Endothelial cell (in vitro differentiated cells): Measurements from ENCODE around the gene ADAMTSL2. TPM values are rescaled to one million over a fixed set of nuclear protein-coding genes. Genes with fewer than 3 reads are reported as not detected.
A peak's percentile ranks its signal among the peaks of the same experiment; 100 is the strongest.

Source experiments
- DNase-seq: peaks from one replicate; pipeline ENCODE4 v3.0.0; 2021; ENCODE audit warnings: low spot score
- H3K27ac Mint-ChIP-seq: one replicate; pipeline ENCODE4 v1.8.0; 2021; ENCODE audit warnings: mixed read lengths, inconsistent platforms; ENCODE audit not compliant: unreplicated experiment
- H3K27me3 Mint-ChIP-seq: one replicate; pipeline ENCODE4 v1.8.0; 2021; ENCODE audit warnings: mild to moderate bottlenecking, moderate library complexity, mixed read lengths, inconsistent platforms; ENCODE audit not compliant: unreplicated experiment
- H3K36me3 Mint-ChIP-seq: one replicate; pipeline ENCODE4 v1.8.0; 2021; ENCODE audit warnings: mild to moderate bottlenecking, low read depth, mixed read lengths, inconsistent platforms; ENCODE audit not compliant: unreplicated experiment
- H3K4me1 Mint-ChIP-seq: one replicate; pipeline ENCODE4 v1.8.0; 2021; ENCODE audit warnings: mild to moderate bottlenecking, mixed read lengths, inconsistent platforms; ENCODE audit not compliant: unreplicated experiment
- H3K4me3 Mint-ChIP-seq: one replicate; pipeline ENCODE4 v1.8.0; 2021; ENCODE audit warnings: mild to moderate bottlenecking, mixed read lengths, inconsistent platforms; ENCODE audit not compliant: unreplicated experiment
- H3K9me3 Mint-ChIP-seq: one replicate; pipeline ENCODE4 v1.8.0; 2021; ENCODE audit warnings: mixed read lengths, inconsistent platforms; ENCODE audit not compliant: unreplicated experiment
- total RNA-seq: library from RNA; stranded (reverse); fragmentation: NEBNext Ultra II Directional; extraction: Animal tissue kit (Norgen Biotek cat#: 25700); gene quantifications from one replicate; pipeline ENCODE4 v1.2.1, GENCODE V29; 2021; ENCODE audit not compliant: unreplicated experiment
- TF ChIP-seq, protein P1 (sequence below): fragments of 200-600 bp; sonication (generic); IDR thresholded peaks from one replicate; pipeline ENCODE4 v1.5.0; 2021; ENCODE audit warnings: antibody characterized with exemption; ENCODE audit not compliant: unreplicated experiment

Gene ADAMTSL2
- total RNA-seq, 1 donor from 2014 or later = 5.9 TPM

DNA sequence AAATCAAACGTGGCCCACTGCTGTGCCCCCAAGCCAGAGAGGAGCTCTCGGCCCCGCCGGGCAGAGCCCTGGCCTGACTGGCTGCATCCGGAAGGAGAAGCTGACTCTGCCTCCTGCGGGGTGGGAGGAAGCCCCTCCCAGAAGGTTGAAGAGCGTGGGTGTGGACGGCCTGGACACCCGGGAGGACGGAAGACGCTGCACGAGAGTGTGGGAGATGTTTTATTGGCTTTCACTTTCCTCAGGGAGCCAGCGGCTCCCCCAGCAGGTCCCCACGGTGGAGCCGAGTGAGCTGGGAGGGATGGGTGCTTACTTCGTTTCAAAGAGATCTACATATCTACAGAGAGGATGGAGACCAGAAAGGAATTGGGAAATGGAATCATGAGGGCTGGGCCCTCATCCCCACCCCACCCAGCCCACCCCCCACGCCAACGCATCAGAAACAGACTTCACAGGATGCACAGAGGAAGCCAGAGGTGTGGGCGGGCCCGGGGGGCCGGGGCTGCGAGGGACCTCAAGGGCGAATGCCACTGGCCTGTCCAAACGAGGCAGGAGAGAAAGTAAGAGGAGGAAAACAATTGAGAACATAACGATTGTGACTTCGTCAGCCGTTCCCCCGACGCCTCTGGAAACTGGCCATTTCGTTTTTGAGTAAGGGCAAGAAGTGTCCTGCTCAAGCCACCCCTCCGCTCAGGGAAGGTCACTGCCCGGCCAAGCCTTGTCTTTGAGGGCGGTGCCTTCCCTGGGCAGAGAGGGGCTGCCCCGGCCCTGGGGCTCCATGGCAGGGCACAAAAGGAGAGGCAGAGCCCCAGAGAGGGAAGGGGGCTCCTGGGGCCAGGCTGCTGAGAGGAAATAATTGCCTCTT, 42.6 kb downstream of the ADAMTSL2 start:
- Mint-ChIP-seq H3K36me3 (peaks cover 4% of the 10 kb centered on the region), H3K9me3 (no peaks in the 10 kb centered on the region), H3K27ac (no peak overlapping the region), H3K4me3 (no peak overlapping the region), H3K27me3 (peaks cover 9% of the 10 kb centered on the region), H3K4me1 (peaks cover 30% of the 10 kb centered on the region)
- TF ChIP-seq, protein P1, sequence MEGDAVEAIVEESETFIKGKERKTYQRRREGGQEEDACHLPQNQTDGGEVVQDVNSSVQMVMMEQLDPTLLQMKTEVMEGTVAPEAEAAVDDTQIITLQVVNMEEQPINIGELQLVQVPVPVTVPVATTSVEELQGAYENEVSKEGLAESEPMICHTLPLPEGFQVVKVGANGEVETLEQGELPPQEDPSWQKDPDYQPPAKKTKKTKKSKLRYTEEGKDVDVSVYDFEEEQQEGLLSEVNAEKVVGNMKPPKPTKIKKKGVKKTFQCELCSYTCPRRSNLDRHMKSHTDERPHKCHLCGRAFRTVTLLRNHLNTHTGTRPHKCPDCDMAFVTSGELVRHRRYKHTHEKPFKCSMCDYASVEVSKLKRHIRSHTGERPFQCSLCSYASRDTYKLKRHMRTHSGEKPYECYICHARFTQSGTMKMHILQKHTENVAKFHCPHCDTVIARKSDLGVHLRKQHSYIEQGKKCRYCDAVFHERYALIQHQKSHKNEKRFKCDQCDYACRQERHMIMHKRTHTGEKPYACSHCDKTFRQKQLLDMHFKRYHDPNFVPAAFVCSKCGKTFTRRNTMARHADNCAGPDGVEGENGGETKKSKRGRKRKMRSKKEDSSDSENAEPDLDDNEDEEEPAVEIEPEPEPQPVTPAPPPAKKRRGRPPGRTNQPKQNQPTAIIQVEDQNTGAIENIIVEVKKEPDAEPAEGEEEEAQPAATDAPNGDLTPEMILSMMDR = no peak
- DNase-seq = no peak

DNA sequence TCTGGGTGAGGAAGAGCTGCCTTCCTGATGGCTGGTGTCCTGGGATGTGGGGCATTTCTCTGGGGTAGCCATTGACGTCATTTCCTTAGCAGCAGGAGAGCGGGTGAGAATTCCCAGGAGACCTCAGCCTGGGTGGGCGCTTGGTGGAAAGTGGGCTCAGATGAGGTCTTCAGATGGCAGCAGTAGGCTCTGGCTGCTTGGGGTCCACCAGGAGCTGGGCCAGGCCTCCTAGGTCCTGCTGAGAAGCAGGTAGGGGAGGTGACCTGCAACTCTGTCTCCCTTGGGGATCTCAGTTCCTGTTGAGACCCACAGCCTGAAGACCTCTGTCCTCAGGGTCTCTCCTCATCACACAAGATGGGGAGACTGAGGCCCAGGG, 43.2 kb downstream of the ADAMTSL2 start:
- no peak overlapping the region for H3K4me3 Mint-ChIP-seq
- H3K36me3 Mint-ChIP-seq = peaks cover 4% of the 10 kb centered on the region
- H3K27ac Mint-ChIP-seq = no peak overlapping the region
- TF ChIP-seq, protein P1 = no peak
- no peaks in the 10 kb centered on the region for H3K9me3 Mint-ChIP-seq
- H3K4me1 Mint-ChIP-seq = peaks cover 30% of the 10 kb centered on the region
- DNase-seq = no peak
- peaks cover 9% of the 10 kb centered on the region for H3K27me3 Mint-ChIP-seq

DNA sequence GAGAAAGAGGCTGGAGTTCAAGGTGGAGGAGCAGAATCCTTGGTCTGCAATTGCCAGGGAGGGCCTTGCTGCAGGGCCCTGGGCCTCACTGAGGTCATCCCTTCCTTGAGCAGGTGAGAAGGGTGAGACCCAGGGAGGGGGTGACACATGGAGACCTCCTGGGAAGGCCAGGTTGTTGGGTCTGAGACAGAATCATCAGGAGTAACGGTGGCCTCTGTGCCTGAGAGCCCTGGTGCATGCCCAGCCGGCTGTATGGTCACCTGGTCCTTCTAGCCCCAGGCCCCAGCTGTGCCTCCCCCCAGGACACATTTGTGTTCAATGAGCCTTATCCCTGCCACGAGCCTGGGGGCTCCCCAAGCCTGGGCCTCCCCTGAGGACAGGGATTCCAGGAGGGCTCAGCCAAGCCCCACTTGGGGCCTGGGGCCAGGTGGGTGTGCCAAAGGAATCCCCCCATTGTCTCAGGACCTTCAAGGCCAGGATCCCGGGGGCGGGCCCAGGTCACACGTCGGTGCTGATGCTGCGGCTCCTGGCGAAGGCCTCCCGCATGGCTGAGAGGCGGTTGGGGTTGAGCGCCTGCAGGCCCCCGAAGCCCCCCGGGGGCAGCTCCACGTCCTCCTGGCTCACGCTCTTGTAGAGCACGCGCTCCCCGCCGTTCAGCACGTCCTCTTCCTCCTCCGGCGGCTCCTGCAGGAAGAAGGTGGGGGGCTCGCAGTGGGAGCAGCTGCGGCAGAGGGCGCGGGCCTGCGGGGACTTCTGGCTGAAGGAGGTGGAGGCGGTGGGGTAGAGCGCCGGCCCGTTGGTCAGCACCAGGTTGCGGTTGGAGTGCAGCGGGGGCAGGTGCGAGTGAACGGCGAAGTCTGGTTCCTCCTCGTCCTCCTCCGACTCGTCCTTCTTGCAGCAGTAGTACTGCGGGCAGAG, 44.3 kb downstream of the ADAMTSL2 start:
- Mint-ChIP-seq H3K27me3 (peaks cover 5% of the 10 kb centered on the region), H3K4me3 (no peak overlapping the region), H3K9me3 (no peaks in the 10 kb centered on the region), H3K36me3 (peaks cover 4% of the 10 kb centered on the region), H3K4me1 (peaks cover 30% of the 10 kb centered on the region), H3K27ac (peak overlapping the region; percentile 30)
- no peak for DNase-seq
- TF ChIP-seq, protein P1 = no peak

DNA sequence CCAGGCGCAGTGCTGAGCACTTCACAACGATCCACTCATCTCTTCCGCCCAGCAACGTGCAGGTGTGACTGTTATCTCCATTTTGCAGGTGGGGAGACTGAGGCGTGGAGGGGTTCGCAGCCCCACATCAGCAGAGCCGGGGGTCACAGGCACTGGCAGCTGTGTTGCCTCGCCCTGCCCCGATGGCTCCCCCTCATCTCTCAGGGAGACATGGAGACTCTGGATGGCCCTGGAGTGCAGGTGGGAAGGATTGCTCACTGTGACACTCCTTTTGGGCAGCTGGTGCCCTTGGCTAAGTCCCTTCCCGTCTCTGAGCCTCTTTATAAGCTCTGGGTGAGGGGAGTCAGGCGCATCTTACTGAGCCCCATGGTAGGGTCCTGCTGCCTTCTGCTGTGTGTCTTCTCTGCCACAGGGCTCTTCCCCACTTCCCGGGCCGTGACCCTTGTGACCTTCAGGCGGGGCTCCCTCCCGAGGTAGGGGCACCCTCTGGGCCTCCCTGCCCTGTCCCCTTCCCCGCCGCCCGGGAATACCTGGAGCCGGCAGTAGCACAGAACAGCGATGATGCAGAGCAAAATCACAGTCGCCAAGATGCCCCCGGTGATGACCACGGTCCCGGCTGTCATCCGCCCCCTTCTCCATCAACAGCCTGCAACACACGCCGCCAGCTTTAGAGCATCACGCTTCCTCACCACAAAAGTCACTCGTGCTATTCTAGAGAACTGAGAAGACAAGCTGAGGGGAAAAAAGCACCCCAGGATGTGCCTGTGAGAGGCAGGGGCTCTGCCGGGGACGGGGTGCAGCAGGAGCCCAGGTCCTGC, 45.3 kb downstream of the ADAMTSL2 start:
- H3K27me3 Mint-ChIP-seq = peaks cover 8% of the 10 kb centered on the region
- TF ChIP-seq, protein P1 = no peak
- H3K36me3 Mint-ChIP-seq = peaks cover 8% of the 10 kb centered on the region
- no peak overlapping the region for H3K4me3 Mint-ChIP-seq
- H3K27ac Mint-ChIP-seq = no peak overlapping the region
- no peaks in the 10 kb centered on the region for H3K9me3 Mint-ChIP-seq
- H3K4me1 Mint-ChIP-seq = peaks cover 36% of the 10 kb centered on the region
- no peak for DNase-seq
